Stimulated activated CD4-positive, alpha-beta T cell treated with anti-CD3 and anti-CD28 coated beads, Interleukin-4, amount 100 ng/mL, for 48 hours (primary cell): ENCODE data around the gene SH2D3C.

Experiments
- DNase-seq, 2 donors: peaks; one replicate each; pipeline ENCODE4 v3.0.0-alpha.2; 2020; ENCODE audit warnings: low read depth in 2 of 2

SH2D3C gene

DNA sequence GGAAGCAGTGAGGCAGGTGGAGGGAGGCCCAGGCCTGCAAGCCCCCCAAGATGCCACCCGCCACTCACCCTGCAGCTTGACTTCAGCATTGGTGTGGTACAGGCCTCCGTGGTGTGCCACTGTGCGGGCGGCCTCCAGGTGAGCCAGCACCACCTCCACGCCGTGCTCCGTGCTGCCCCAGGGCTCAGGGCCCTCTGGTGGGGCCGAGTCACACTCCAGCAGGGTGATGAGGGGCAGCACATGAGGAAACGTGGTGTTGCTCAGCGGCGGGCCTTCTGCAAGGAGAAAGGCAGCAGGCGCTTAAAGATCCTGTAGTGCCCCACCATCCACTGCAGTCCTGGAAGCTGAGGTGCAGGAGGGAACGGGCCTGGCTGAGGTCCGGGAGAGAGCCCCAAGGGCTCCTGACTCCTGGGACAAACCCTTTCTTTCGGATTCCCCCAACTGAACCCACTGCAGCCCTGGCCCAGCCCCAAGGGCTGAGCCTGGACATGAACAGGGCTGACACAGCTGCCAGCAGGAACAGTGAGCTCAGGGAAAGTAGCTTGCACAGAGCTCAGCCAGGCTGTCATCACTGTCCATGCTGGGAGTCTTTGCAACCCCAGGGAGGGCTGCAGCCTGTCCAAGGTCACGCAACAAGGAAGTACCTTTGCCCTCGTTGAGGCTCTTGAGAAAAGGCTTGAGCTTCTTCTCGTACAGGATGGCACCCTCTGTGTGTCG, 38.7 kb downstream of the SH2D3C start:
- no peak for DNase-seq

DNA sequence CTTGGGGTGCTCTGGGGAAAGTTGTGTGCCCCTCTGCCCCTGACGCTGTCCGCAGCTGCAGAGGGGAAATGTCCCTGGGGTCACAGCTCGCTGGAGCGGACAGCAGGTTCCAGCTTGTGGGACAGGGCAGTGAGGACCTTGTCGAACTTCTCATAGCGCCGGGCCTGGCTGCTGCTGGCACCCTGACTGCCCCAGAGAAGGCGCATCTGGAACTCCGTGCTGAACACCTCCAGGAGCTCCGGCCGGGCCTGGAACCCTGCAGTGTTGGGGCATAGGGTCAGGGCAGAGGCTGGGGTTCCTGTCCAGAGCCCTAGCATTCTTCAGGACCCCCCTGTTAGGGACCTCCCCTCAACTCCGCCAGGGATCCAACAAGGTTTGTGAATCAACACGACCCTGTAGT, 39.8 kb downstream of the SH2D3C start:
- DNase-seq, result no peak

DNA sequence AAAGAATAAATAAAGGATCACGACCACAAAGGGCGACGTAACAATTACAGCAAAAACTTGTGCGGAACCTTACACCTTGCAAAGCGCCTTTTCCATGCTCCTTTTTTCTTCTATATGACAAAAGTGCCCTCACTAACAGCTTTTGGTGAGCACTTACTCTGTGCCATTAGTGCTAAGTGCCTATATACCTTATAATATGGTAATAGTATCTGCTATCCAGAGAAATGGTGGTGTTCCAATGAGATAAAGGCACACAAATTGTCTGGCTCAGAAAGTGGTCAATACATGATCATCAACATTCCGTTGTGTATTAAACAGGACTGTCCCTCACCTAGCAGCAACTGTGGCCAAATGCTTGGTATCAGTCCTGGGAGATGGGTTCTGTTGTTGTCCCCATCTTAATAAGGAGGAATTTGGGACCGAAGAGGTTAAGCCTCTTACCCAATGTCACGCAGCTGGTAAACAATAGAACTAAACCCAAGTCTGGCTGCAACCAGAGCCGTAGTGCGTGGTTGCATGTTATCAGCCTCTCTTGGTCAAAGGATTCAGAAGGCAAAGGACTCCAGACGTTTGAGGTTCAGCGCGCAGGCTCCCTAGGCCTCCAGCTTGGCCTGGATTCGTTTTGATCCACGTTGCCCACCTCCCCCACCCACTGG, 42.8 kb downstream of the SH2D3C start:
- no peak for DNase-seq

DNA sequence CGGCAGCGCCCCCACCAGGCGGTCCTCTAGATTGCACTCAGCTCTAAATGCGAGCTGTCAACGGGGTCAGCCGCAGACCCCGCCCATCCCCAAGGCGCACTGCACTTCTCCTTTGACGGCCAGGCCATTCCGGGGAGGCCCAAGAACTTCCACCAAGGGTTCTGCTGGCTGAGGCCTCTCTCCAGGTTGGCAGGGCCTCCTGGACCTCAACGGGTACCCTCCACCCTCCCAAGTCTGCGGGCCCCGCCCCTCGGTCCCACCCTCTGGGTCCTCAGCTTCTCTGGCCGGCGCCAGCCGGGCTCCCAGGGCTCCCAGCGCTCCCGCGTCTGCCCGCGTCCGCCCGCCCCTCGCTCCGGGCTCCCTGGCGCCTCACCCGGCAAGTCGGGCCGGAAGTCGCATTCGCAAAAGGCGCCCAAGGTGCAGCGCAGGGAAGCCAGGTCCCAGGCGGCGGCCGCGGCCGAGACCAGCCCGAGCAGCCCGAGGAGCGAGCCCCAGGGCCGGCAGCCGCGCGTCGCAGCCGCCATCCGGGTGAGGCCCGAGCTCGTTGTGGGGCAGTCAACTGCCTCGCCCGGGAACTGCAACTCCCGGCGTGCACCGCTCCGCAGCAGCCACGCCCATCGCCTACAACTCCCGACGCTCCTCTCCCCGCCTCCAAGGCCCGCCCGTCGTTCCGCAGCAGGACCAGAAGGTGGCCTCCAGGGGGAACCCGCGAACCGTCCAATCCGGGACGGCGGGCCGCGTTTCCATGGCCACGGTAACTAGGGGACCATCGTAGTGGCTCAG, 43.5 kb downstream of the SH2D3C start, which contains the start of gene TOR2A:
Gene TOR2A, minus strand, starts transcription at position 548 of the 783 bp plus-strand sequence. Its CDS starts 24 bp downstream, at position 524.
- DNase-seq, result peak; percentile 97 to 98

DNA sequence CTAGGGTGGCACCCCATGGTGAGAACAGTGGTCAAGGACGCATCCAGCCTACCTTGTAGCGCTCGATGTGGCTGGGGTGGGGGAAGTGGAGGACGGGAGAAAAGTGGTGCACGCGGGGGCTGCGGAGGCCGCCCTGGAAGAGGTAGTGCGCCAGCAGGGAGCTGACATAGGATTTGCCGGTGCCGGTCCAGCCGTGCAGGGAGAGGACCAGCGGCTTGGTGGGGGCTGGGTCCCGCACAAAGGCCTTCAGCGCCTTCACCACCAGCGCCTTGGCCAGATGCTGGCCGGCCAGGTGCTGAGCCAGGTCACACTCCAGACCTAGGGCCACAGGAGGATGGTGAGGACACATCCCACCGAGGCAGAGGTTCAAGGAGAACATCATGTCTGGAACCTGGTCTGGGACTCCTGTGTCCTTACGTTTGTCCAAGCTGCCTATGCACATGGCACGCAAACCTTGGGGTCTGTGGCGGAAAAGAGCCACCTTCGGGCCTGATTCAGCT, 44.2 kb downstream of the SH2D3C start:
- no peak for DNase-seq

DNA sequence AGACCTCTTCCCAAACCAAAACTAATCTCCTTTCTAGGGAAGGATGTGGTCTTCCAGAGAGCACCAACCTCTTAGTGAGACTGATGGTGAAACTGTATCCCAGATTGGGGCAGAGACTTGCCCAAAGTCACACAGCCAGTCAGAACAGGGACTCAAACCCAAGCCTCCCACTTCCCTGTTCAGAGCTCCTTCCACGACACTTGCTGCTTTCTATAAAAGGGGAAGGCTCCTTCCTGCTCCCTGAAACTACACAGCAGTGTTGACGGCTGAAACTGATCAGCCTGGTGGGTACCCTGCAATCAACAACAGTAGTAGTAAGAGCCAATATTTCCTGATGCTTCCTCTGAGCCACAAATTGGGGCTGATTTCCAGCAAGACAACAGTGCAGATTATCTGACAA, 44.9 kb downstream of the SH2D3C start:
- no peak for DNase-seq

DNA sequence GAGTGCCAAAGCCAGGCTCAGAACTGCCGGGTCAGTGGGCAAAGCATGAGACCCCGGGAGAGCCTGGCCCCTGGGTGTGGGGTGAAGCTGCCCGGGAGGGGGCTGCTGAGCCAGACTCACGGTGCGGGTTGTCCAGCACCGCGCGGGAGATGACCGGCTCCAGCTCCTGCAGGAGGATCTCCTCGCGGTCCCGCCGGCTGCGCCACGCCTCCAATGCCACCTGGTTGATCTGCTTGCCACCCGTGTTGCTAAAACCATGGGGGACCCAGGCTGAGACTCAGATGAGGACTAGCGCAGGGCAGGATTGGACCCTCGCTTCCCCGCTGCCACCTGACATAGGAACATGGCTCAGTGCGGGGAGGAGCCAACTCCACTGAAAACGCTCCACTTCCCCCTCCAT, 46.0 kb downstream of the SH2D3C start:
- no peak for DNase-seq

DNA sequence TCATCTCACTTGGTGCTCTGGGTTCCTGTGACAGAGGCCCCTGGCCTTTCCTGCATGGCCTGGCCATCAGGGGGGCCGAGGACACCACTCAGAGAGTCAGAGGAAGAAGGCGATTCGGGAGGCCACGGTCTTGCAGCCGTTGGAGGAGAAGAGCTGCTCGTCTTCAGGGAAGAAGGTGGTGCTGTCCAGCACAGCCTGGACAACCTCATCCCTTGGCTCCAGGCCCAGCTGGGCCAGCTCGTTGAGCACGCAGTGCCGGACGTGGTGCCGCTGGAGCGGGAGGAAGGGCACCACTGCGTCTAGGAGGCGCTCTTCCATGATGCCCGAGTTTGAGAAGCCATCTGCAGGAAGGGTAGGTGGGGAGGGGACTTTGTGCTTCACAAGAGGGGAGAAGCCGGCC, 46.5 kb downstream of the SH2D3C start:
- DNase-seq, result no peak

DNA sequence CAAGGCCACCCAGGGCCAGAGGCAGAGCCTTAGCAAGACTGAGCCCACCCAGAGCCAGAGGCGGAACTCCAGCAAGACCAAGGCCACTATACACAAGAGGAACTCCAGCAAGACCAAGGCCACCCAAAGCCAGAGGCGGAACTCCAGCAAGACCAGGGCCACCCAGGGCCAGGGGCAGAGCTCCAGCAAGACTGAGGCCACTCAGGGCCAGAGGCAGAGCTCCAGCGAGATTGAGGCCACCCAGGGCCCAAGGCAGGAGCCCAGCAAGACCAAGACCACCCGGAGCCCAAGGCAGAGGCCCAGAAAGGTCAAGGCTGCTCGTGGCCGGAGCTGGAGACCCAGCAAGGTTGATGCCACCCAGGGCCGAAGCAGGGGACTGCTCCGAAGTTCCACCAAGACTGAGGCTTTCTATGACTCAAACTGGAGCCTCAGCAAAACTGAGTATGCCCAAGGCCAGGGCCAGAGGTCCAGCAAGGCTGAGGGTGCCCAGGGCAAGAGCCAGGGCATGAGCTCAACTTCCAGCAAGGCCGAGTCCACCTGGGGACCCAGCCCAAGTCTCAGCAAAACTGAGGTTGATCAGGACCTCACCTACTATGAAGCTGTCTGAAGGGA, 47.6 kb downstream of the SH2D3C start:
- no peak for DNase-seq

DNA sequence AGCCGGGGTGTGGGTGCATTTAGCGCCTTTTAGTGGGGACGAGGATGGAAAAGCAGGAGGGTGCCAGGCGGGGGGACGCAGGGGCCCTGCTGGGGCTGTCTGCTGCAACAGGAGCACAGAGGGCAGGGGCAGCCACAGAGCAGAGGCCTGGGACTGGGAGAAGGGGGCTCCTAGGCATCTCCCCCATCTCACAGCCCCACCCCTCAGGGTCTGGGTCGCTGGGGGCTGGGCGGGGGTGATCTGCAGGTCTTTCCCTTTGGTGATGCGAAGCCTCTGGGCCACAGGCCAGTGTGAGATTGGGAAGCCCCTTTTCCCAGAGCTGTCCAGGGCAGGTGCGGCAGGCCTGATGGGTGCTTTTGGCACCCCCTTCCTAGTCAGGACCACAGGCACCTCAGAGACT, 48.2 kb downstream of the SH2D3C start:
- no peak for DNase-seq

DNA sequence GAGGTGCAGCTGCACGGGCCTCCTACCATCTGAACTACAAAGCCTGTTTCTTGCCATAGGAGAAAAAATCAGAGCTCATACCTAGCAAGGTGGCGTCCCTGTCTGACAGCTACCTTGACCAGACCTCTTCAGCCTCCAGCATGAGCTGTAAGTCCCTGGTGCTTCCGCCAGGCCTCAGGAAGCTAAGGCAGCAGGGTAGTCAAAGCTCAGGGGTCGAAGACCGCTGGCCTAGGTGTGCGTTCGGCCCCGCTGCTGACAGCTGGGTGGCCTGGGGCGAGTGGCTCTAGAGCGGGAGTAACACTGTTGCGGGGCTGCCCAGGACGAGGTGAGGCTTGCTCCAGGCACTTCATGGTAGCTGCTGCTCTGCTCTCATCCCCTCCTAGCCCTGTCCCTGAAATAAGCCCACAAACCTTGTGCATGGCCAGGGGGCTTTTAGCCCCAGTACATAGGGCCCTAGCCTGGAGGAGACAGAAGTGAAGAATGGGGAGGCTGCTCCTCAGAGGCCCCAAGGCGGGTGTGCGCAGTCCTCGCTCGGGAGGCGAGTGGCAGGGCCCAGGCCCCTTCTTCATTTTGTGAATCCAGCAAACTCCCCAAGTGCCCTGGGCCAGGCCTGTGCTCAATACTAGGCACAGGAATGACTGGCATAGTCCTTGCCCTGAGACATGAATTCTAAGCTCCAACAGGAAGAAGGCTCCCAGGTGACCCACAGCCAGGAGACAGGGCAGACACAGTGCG, 48.8 kb downstream of the SH2D3C start:
- no peak for DNase-seq

DNA sequence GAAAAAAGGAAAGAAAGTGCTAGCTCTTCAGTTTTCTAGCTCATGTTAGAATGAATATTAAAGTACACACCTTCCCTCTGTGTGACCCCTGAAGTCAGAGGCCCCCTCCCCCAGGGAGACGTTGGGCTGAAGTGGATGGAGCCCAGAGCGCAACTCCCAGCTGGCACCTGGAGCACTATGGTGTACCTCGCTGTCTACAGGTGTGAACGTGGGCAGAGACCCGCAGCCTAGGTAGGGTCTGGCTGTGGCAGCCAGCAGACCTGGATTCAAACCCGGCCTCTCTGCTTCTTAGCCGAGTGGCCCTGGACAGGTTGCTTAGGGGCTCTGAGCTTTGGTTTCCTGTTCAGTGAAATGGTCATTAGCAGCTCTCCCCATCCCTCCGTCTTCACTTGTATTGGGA, 49.7 kb downstream of the SH2D3C start:
- DNase-seq, result no peak

DNA sequence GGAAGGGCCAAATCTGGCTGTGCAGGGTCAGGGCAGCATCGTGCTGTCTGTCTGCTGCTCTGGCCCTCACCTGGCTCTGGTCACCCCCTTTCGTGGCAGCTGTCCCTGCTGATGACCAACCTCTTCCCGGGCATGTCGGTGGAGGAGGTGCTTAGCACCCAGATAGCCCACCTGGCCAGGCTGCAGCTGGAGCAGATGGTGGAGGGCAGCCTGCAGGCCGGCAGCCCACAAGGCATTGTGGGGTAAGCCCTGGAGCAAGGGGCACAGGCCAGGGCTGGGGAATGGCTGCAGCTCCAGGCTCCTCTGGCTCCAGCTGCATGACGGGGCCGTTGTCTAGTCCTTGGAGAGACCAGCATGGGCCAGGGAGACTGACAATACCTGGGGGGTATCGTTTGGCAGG, 51.6 kb downstream of the SH2D3C start:
- no peak for DNase-seq

DNA sequence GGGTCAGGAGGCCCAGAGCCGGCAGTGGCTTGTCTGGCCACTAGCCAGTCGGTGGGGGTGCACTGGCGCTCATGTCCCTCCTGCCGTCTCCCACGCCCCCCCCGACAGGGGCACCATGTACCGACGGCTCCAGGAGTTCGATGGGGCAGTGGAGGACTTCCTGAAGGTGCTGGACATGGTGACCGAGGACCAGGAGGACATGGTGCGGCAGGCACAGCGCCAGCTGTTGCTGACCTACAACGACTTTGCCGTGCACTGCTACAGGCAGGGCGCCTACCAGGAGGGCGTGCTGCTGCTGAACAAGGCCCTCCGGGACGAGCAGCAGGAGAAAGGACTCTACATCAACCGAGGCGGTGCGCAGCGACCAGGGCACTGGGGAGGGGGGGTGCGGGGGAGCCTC, 54.5 kb downstream of the SH2D3C start:
- DNase-seq, result no peak

DNA sequence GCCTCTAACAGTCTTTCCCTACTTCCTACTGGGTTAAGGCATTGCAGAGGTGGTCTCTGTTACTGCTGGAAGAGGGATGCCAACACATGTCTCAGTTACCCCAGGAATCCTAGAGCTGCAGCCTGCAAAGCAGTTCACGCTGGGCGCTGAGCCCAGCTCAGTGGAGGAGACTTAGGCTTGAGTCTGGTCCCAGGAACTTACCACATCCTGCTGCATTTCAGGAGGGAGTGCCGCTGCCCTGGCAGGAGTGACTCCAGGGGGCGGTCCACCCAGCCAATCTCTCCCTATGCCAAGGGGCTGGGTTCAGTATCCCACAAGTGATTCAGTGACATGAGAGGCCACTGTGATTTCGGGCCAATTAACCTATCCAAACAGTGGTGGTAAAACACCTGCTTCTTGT, 55.0 kb downstream of the SH2D3C start:
- DNase-seq, result no peak

DNA sequence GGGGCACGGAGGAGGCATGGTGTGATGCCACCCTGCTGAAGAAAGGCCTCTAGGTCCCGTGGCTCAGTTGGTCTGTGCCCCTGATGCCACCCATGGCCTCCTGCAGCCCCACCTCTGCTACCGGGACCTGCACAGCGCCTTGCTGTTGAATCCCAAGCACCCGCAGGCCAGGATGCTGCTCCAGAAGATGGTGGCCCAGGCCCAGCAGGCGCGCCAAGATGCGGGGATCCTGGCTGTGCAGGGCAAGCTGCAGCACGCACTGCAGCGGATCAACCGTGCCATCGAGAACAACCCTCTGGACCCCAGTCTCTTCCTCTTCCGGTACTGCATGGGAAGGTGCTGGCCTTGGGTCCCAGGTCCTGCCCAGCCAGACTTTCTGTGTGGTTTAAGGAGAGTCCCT, 55.5 kb downstream of the SH2D3C start:
- DNase-seq, result no peak

DNA sequence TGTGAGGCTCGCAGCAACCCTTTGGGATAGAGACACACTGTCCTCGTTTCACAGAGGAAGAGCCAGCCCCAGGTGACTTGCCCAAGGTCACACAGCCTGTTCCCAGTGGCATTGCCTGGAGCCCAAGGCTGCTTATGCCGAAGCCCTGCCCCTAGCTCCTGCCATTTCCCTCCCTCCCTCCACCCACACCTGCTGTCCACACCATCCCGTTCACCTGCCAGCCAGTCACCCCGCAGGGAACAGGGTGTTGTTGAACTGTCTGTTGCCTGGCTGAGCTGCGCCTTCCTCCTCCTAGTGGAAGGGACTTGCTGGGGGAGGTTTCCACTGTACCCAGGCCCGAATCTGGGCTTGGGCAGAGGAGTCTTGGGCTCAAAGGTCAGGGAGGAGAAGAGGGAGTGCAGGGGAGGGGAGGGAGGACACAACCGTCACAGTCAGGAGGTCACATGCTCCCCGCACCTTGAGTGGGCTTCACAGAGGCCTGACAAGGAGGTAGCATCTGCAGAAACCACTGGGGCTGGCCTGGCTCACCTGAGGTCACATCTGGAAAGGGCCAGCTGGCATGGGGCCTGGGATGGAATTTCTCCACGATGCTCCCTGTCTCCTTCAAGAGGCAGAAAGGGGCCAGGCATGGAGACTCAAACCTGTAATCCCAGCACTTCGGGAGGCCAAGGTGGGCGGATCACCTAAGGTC, 56.3 kb downstream of the SH2D3C start:
- DNase-seq, result no peak

DNA sequence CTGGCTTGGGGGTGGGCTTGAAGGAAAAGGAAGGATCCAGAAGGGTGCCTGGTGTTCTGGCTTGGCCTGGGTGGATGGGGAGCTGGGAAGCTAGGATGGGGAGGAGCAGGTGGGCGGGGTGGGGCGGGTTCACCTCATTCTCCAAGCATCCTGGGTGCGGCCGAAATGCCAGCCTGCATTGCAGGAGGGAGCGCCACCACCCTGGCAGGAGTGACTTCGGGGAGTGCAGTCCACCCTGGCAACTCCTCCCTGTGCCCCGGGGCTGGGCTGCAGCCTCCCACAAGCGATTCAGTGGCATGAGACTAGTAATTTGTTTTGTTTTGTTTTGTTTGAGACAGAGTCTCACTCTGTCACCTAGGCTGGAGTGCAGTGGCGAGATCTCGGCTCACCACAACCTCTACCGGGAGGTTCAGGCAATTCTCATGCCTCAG, 57.1 kb downstream of the SH2D3C start:
- DNase-seq, result no peak

DNA sequence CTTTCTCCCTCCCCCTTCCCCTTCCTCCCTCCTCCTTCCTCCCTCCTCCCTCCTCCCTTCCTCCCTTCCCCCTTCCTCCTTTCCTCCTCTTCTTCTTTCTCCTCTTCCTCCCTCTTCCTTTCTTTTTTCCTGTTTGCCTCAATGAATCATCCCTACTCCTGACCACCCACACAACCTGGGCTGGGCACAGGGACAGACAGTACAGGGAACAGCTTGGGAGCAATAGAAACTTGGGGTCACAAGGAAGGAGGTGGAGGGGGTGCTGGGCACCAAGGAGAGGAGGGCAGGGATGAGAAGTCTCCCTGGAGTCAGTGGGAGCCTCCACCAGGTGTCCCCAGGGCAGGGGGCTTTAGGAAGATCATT, 57.6 kb downstream of the SH2D3C start:
- DNase-seq, result no peak

DNA sequence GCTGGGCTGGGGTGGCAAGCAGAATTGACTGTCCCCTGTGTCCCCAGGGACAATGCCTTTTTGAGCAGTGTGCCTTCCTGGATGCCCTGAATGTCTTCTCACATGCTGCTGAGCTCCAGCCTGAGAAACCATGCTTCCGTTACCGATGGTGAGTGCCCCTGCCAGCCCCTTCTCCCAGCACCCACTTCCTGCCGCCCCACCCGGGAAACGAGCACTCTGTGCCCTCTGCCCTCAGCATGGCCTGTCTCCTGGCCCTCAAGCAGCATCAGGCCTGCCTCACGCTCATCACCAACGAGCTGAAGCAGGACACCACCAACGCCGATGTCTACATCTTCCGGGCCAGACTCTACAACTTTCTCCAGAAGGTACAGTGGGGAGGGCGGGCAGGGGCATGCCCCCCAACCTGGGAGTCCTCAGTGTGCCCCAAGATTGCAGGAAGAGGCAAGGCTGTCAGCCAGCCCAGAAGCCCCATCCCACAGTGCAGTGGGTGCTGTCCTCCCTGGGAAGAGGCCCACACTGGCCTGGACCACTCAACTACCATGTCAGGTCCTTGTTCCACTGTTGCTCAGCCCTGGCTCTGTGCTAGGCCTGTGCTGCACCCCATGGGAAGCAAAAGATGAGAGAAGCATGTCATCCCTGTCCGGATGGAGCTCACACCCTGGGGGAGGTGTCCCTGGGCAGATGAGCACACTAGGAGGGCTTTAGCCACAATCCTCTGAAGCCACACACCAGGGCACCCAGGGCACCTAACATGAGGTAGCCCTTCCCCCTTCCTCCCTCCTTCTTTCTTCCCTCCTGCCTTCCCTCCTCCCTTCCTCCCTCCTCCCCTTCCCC, 58.2 kb downstream of the SH2D3C start:
- no peak for DNase-seq
